Fibroblast of upper back skin (primary cell): Measurements from ENCODE around the gene NGRN.
A peak's percentile ranks its signal among the peaks of the same experiment; 100 is the strongest.

Experiments
- DNase-seq: peaks from one replicate; pipeline ENCODE4 v3.0.0-alpha.2; 2013

Gene NGRN

GRCh38 chr15:90265271-90266060, at the start of gene NGRN:
Gene NGRN, plus strand, starts transcription at chr15:90265672. Its CDS starts 41 bp downstream, at chr15:90265713.
- peak; percentile 87 for DNase-seq

GRCh38 chr15:90217671-90218394, 47.6 kb upstream of the NGRN start:
- DNase-seq = no peak

- DNase-seq = peak; percentile 12
Measured at GRCh38 chr15:90219421-90220141, 45.9 kb upstream of the NGRN start.

- DNase-seq = peak; percentile 81
Measured at GRCh38 chr15:90221246-90221900, 44.1 kb upstream of the NGRN start.

- DNase-seq = no peak
Measured at GRCh38 chr15:90222547-90222946, 42.9 kb upstream of the NGRN start.

- no peak for DNase-seq
Measured at GRCh38 chr15:90223441-90224165, 41.9 kb upstream of the NGRN start.

GRCh38 chr15:90225047-90225446, 40.4 kb upstream of the NGRN start:
- DNase-seq = no peak

GRCh38 chr15:90225504-90226234, 39.8 kb upstream of the NGRN start:
- DNase-seq = no peak

- DNase-seq = no peak
Measured at GRCh38 chr15:90227336-90227735, 38.1 kb upstream of the NGRN start.

- DNase-seq = no peak
Measured at GRCh38 chr15:90227816-90228772, 37.4 kb upstream of the NGRN start.

- no peak for DNase-seq
Measured at GRCh38 chr15:90228960-90229359, 36.5 kb upstream of the NGRN start.

- no peak for DNase-seq
Measured at GRCh38 chr15:90230071-90230494, 35.4 kb upstream of the NGRN start.

- no peak for DNase-seq
Measured at GRCh38 chr15:90230610-90231009, 34.9 kb upstream of the NGRN start.

- DNase-seq = no peak
Measured at GRCh38 chr15:90231028-90232017, 34.1 kb upstream of the NGRN start.

GRCh38 chr15:90232196-90232595, 33.3 kb upstream of the NGRN start:
- DNase-seq = no peak

GRCh38 chr15:90232941-90233386, 32.5 kb upstream of the NGRN start:
- no peak for DNase-seq

GRCh38 chr15:90233387-90234095, 31.9 kb upstream of the NGRN start, which contains the start of gene CIB1:
Gene CIB1, minus strand, starts transcription at chr15:90233941. Its CDS starts 56 bp downstream, at chr15:90233885.
- DNase-seq = peak; percentile 97
